ENCODE measurements around the gene TAB2. TPM values are rescaled to one million over a fixed set of nuclear protein-coding genes. Genes with fewer than 3 reads are reported as not detected.

TAB2 gene
- total and polyA plus RNA-seq, 2 of the 8 experiments (the other 6 are each of a cell fraction or from before 2014, with no cell fraction given): 40.4 to 63.0 TPM

DNA sequence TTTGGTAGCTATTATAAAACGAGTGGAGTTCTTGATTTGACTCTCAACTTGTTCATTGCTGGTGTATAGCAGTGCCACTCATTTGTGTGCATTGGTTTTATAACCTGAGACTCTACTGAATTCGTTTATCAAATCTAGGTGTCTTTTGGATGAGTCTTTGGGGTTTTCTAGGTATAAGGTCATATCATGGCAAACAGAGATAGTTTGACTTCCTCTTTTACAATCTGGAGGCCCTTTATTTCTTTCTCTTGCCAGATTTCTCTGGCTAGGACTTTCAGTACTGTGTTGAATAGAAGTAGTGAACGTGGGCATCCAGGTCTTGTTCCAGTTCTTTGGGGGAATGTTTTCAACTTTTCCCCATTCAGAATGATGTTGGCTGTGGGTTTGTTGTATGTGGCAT is 121.3 kb downstream of the TAB2 start (continued):
- TF ChIP-seq, protein P1, sequence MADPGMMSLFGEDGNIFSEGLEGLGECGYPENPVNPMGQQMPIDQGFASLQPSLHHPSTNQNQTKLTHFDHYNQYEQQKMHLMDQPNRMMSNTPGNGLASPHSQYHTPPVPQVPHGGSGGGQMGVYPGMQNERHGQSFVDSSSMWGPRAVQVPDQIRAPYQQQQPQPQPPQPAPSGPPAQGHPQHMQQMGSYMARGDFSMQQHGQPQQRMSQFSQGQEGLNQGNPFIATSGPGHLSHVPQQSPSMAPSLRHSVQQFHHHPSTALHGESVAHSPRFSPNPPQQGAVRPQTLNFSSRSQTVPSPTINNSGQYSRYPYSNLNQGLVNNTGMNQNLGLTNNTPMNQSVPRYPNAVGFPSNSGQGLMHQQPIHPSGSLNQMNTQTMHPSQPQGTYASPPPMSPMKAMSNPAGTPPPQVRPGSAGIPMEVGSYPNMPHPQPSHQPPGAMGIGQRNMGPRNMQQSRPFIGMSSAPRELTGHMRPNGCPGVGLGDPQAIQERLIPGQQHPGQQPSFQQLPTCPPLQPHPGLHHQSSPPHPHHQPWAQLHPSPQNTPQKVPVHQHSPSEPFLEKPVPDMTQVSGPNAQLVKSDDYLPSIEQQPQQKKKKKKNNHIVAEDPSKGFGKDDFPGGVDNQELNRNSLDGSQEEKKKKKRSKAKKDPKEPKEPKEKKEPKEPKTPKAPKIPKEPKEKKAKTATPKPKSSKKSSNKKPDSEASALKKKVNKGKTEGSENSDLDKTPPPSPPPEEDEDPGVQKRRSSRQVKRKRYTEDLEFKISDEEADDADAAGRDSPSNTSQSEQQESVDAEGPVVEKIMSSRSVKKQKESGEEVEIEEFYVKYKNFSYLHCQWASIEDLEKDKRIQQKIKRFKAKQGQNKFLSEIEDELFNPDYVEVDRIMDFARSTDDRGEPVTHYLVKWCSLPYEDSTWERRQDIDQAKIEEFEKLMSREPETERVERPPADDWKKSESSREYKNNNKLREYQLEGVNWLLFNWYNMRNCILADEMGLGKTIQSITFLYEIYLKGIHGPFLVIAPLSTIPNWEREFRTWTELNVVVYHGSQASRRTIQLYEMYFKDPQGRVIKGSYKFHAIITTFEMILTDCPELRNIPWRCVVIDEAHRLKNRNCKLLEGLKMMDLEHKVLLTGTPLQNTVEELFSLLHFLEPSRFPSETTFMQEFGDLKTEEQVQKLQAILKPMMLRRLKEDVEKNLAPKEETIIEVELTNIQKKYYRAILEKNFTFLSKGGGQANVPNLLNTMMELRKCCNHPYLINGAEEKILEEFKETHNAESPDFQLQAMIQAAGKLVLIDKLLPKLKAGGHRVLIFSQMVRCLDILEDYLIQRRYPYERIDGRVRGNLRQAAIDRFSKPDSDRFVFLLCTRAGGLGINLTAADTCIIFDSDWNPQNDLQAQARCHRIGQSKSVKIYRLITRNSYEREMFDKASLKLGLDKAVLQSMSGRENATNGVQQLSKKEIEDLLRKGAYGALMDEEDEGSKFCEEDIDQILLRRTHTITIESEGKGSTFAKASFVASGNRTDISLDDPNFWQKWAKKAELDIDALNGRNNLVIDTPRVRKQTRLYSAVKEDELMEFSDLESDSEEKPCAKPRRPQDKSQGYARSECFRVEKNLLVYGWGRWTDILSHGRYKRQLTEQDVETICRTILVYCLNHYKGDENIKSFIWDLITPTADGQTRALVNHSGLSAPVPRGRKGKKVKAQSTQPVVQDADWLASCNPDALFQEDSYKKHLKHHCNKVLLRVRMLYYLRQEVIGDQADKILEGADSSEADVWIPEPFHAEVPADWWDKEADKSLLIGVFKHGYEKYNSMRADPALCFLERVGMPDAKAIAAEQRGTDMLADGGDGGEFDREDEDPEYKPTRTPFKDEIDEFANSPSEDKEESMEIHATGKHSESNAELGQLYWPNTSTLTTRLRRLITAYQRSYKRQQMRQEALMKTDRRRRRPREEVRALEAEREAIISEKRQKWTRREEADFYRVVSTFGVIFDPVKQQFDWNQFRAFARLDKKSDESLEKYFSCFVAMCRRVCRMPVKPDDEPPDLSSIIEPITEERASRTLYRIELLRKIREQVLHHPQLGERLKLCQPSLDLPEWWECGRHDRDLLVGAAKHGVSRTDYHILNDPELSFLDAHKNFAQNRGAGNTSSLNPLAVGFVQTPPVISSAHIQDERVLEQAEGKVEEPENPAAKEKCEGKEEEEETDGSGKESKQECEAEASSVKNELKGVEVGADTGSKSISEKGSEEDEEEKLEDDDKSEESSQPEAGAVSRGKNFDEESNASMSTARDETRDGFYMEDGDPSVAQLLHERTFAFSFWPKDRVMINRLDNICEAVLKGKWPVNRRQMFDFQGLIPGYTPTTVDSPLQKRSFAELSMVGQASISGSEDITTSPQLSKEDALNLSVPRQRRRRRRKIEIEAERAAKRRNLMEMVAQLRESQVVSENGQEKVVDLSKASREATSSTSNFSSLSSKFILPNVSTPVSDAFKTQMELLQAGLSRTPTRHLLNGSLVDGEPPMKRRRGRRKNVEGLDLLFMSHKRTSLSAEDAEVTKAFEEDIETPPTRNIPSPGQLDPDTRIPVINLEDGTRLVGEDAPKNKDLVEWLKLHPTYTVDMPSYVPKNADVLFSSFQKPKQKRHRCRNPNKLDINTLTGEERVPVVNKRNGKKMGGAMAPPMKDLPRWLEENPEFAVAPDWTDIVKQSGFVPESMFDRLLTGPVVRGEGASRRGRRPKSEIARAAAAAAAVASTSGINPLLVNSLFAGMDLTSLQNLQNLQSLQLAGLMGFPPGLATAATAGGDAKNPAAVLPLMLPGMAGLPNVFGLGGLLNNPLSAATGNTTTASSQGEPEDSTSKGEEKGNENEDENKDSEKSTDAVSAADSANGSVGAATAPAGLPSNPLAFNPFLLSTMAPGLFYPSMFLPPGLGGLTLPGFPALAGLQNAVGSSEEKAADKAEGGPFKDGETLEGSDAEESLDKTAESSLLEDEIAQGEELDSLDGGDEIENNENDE (IDR thresholded peaks at IDR 0.05; ENCODE audit: insufficient replicate concordance, low read length): no peak
- TF ChIP-seq GTF2F1 (IDR thresholded peaks at IDR 0.05; ENCODE audit: borderline replicate concordance, low read depth, low read length) (no peak), ZNF274 (IDR thresholded peaks at IDR 0.05; ENCODE audit: borderline replicate concordance, extremely low read depth, low read length) (no peak), SP4 (IDR thresholded peaks at IDR 0.05; ENCODE audit: low read length) (no peak)
